ENCODE data around the gene SPSB2. TPM values are rescaled to one million over a fixed set of nuclear protein-coding genes. Genes with fewer than 3 reads are reported as not detected.
A peak's percentile ranks its signal among the peaks of the same experiment; 100 is the strongest.

SPSB2 gene
- total and polyA plus RNA-seq, 8 donors, result 5.1 to 24.0 (median 9.9) TPM; not detected in 1

- Histone ChIP-seq H3K9me3 (no peaks in the 10 kb centered on the region), H3K27ac (no peak overlapping the region), H3K36me3 (peaks cover 0 to 72% (median 56%) of the 10 kb centered on the region in 4 donors), H3K4me1 (peaks cover 0 to 21% (median 3%) of the 10 kb centered on the region in 4 donors), H3K27me3 (no peaks in the 10 kb centered on the region), H3K4me3 (no peak overlapping the region)
- DNase-seq, result no peak
- TF ChIP-seq POLR2A (IDR thresholded peaks at IDR 0.05) (no peak), CTCF (IDR thresholded peaks at IDR 0.05) (no peak), POLR2AphosphoS5 (IDR thresholded peaks at IDR 0.05) (no peak), EP300 (IDR thresholded peaks at IDR 0.05) (no peak)
- intact Hi-C loops (cut with DNase I; ENCODE audit: low total_unique reads), result no loop called here
- WGBS, 5 donors, result 71 to 84% (median 78%) methylated on average over 10 to 16 of the region's 16 CpGs
Observed at GRCh38 chr12:6843118-6843902, 29.8 kb downstream of the SPSB2 start.

- Histone ChIP-seq H3K27me3 (no peaks in the 10 kb centered on the region), H3K9me3 (no peaks in the 10 kb centered on the region), H3K36me3 (peaks cover 0 to 74% (median 62%) of the 10 kb centered on the region in 4 donors), H3K27ac (no peak overlapping the region), H3K4me3 (no peak overlapping the region), H3K4me1 (peaks cover 0 to 21% (median 3%) of the 10 kb centered on the region in 4 donors)
- no peak for TF ChIP-seq POLR2AphosphoS5 (IDR thresholded peaks at IDR 0.05)
- TF ChIP-seq EP300 (IDR thresholded peaks at IDR 0.05), result no peak
- no peak for TF ChIP-seq POLR2A (IDR thresholded peaks at IDR 0.05)
- TF ChIP-seq CTCF (IDR thresholded peaks at IDR 0.05), result no peak
- 39 to 70% (median 51%) methylated on average over 4 of the region's 4 CpGs for WGBS, 5 donors
- intact Hi-C loops (cut with DNase I; ENCODE audit: low total_unique reads), result no loop called here
- peak in 1 of 2 donors; percentile 52 for DNase-seq
Observed at GRCh38 chr12:6842075-6842474, 31.0 kb downstream of the SPSB2 start.

- intact Hi-C loops (cut with DNase I; ENCODE audit: low total_unique reads), result no loop called here
- no peak within 1 kb of the TSS for H3K4me3 ChIP-seq
- H3K4me1 ChIP-seq, result peaks cover 0 to 21% (median 4%) of the 10 kb centered on the region in 4 donors
- peaks cover 0 to 68% (median 57%) of the 10 kb centered on the region in 4 donors for H3K36me3 ChIP-seq
- 45 to 64% (median 56%) methylated on average over 10 to 24 of the region's 24 CpGs for WGBS, 5 donors
- DNase-seq, result no peak
- H3K9me3 ChIP-seq, result no peaks in the 10 kb centered on the region
- H3K27ac ChIP-seq, result peak within 1 kb of the TSS in 1 of 5 donors; percentile 14
- no peaks in the 10 kb centered on the region for H3K27me3 ChIP-seq
- TF ChIP-seq CTCF (IDR thresholded peaks at IDR 0.05), result no peak
- no peak for TF ChIP-seq EP300 (IDR thresholded peaks at IDR 0.05)
- TF ChIP-seq POLR2AphosphoS5 (IDR thresholded peaks at IDR 0.05), result no peak
- no peak for TF ChIP-seq POLR2A (IDR thresholded peaks at IDR 0.05)
Observed at GRCh38 chr12:6840761-6841515, 32.2 kb downstream of the SPSB2 start, which contains the start of gene GNB3. Gene GNB3 (plus strand): TSS chr12:6840925. CDS start chr12:6841288, 363 bp downstream.

GRCh38 chr12:6840330-6840729 lies 32.8 kb downstream of the SPSB2 start:
- intact Hi-C loops (cut with DNase I; ENCODE audit: low total_unique reads), result no loop called here
- DNase-seq, result no peak
- WGBS, 5 donors, result 50 to 68% (median 53%) methylated on average over 1 of the region's 1 CpG
- H3K4me3 ChIP-seq, result no peak overlapping the region
- peaks cover 0 to 62% (median 51%) of the 10 kb centered on the region in 4 donors for H3K36me3 ChIP-seq
- H3K27ac ChIP-seq, result peak overlapping the region in 1 of 5 donors; percentile 14
- TF ChIP-seq POLR2AphosphoS5 (IDR thresholded peaks at IDR 0.05), result no peak
- no peak for TF ChIP-seq CTCF (IDR thresholded peaks at IDR 0.05)
- no peak for TF ChIP-seq EP300 (IDR thresholded peaks at IDR 0.05)
- TF ChIP-seq POLR2A (IDR thresholded peaks at IDR 0.05), result no peak
- no peaks in the 10 kb centered on the region for H3K9me3 ChIP-seq
- peaks cover 0 to 21% (median 5%) of the 10 kb centered on the region in 4 donors for H3K4me1 ChIP-seq
- H3K27me3 ChIP-seq, result no peaks in the 10 kb centered on the region
